Stomach smooth muscle (tissue), 2 donors: ENCODE results near the gene UBAP2L.
"Not testable (repeated sequence)": the region's sequence is repeated elsewhere in the genome, so short reads cannot be mapped to it uniquely, and the experiment has no call there.

ENCODE experiments used
- H3K27ac ChIP-seq: one replicate; pipeline ENCODE4 v1.7.0; 2013; ENCODE audit warnings: mild to moderate bottlenecking, low read length, inconsistent platforms
- H3K27me3 ChIP-seq, 2 donors: one replicate each; pipeline ENCODE4 v1.7.0; 2013; ENCODE audit warnings: low read length in 2 of 2; ENCODE audit not compliant: insufficient read depth in 2 of 2, control insufficient read depth in 1 of 2
- H3K36me3 ChIP-seq, 2 donors: one replicate each; pipeline ENCODE4 v1.7.0; 2013; ENCODE audit warnings: low read length in 2 of 2; ENCODE audit not compliant: control insufficient read depth in 2 of 2, insufficient read depth in 2 of 2
- H3K4me1 ChIP-seq: one replicate; pipeline ENCODE4 v1.7.0; 2013; ENCODE audit warnings: low read length; ENCODE audit not compliant: control insufficient read depth, insufficient read depth
- H3K4me3 ChIP-seq, 2 donors: one replicate each; pipeline ENCODE4 v1.7.0; 2013; ENCODE audit warnings: low read length in 2 of 2
- H3K9ac ChIP-seq, 2 donors: one replicate each; pipeline ENCODE4 v1.7.0; 2013; ENCODE audit warnings: low read length in 2 of 2, mild to moderate bottlenecking in 1 of 2
- H3K9me3 ChIP-seq, 2 donors: one replicate each; pipeline ENCODE4 v1.7.0; 2013; ENCODE audit warnings: low read length in 2 of 2; ENCODE audit not compliant: control insufficient read depth in 2 of 2
- donor health status: healthy.
- donor health status: Pancreatic carcinoma.

The UBAP2L gene

DNA sequence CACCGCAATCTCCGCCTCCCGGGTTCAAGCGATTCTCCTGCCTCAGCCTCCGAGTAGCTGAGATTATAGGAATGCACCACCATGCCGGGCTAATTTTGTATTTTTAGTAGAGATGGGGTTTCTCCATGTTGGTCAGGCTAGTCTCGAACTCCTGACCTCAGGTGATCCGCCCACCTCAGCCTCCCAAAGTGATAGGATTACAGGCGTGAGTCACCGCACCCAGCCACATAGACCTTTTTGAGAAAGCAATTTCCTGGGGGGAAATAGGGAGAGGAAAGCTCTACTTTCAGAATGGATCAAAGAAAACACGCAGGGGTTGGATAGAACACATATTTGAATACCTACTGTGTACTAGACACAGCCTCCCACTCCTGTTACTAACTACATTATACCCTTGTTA lies 15.0 kb upstream of the UBAP2L start:
- H3K9ac ChIP-seq, H3K27me3 ChIP-seq, H3K4me1 ChIP-seq, H3K27ac ChIP-seq, H3K4me3 ChIP-seq, H3K9me3 ChIP-seq: not testable (repeated sequence)
- peaks cover 31 to 33% of the 10 kb centered on the region in 2 donors for H3K36me3 ChIP-seq

DNA sequence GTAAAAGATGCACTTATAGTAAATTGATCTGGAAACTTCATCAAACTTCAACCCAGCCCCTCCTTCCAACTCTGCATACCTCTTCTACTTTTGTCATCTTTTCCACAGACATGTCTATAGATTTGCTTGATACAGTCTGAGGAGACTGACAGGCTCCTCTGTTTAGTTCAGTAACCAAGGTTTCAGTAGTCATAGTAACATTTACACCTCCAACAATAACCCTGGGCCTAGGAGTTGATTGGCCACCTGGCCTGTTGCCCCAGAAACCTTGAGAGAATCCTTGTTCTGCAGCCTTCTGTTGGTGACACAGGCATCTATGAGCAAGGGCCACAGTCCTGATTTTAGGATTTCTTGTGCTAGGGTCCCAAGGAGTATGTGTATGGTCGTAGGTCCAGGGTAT lies 14.6 kb upstream of the UBAP2L start, which contains the start of gene CFAP141:
TSS of gene CFAP141 (minus strand) at position 138 of the 400 bp plus-strand sequence. CDS start at position 112, 26 bp downstream.
- Histone ChIP-seq H3K4me1 (no peaks in the 10 kb centered on the region), H3K9ac (no peak within 1 kb of the TSS), H3K27ac (no peak within 1 kb of the TSS), H3K4me3 (no peak within 1 kb of the TSS), H3K27me3 (no peaks in the 10 kb centered on the region), H3K36me3 (peaks cover 31 to 35% of the 10 kb centered on the region in 2 donors), H3K9me3 (no peaks in the 10 kb centered on the region)

DNA sequence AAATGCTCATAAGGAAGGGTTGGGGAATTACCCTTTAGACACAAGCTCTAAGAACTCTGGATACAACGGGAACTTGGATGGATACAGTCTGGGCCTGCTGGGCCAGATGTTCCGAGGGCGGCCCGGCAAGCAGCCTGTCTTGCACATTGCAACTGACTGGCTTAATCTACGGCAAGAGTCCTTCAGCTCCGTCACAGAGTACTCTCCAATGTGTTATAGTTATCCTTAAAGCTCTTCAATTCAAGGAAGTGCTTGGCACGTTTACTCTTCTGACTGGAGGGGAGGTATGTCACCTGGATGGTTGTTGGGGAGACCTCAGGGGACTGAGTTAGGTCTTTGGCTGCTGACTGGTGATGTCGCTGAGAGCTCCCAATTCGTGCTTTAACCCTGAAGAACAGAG lies 13.5 kb upstream of the UBAP2L start:
- Histone ChIP-seq H3K27ac (no peak overlapping the region), H3K9ac (no peak overlapping the region), H3K4me3 (no peak overlapping the region), H3K9me3 (no peaks in the 10 kb centered on the region), H3K27me3 (no peaks in the 10 kb centered on the region), H3K36me3 (peaks cover 39% of the 10 kb centered on the region in 2 donors), H3K4me1 (no peaks in the 10 kb centered on the region)

DNA sequence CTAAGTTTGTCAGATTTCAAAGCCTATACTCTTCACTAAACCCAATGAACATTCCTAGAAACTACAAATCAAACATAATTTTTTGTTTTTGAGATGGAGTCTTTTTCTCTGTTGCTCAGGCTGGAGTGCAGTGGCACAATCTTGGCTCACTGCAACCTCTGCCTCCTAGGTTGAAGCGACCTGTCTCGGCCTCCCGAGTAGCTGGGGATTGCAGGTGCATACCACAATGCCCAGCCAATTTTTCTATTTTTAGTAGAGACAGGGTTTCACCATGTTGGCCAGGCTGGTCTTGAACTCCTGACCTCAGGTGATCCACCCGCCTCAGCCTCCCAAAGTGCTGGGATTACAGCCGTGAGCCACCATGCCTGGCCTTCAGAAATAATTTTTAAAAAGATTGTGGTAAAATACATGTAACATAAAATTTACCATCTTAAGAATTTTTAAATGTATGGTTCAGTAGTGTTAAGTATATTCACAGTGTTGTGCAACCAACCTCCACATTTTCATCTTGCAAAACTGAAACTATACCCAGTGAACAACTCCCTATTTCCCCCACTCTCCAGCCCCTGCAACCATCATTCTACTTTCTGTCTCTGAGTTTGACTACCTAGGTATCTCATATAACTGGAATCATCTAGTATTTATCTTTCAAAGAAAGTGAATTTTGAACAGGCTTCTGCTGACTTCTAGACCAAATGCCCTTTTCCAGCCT lies 11.9 kb upstream of the UBAP2L start:
- Histone ChIP-seq H3K9ac (no peak overlapping the region), H3K27me3 (no peaks in the 10 kb centered on the region), H3K27ac (no peak overlapping the region), H3K4me1 (no peaks in the 10 kb centered on the region), H3K36me3 (peaks cover 52 to 53% of the 10 kb centered on the region in 2 donors), H3K4me3 (no peak overlapping the region), H3K9me3 (no peaks in the 10 kb centered on the region)

DNA sequence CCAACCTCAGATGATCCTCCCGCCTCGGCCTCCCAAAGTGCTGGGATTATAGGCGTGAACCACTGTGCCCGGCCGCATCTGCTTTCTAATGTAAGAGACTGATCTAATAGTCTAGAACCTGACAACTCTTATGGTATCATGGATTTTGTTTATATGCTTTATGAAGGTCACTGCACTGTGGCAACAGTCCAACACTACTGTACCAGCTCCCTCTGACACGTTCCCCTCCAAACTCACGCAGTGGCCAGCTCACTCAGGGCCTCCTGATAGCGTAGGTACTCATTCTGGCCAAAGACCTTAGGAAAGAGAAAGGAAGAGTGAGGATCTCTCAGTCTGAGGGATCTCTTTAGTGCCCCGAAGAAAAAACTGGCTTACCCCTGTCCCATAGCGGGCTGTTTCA lies 8.7 kb upstream of the UBAP2L start:
- Histone ChIP-seq H3K9ac (no peak overlapping the region), H3K36me3 (peaks cover 43 to 44% of the 10 kb centered on the region in 2 donors), H3K27me3 (no peaks in the 10 kb centered on the region), H3K4me1 (no peaks in the 10 kb centered on the region), H3K9me3 (no peaks in the 10 kb centered on the region), H3K27ac (no peak overlapping the region), H3K4me3 (no peak overlapping the region)

DNA sequence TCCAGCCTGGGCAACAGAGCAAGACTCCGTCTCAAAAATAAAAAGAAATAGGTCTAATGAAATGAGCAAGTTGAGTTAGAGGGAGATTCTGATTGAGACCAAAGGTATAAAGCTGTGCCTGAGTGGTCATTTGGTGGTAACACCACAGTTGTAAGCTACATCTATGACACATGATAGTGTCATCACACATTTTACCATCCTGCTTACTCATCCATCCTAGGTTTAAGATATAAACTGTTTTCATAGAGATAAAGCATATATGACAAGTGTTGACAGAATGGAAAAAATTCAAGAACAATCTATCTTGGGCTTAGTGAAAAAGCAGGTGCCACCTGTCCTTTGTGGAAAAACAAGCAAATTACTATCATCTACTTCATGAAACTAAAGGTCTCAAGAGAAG lies 7.5 kb upstream of the UBAP2L start:
- Histone ChIP-seq H3K36me3 (peaks cover 43% of the 10 kb centered on the region in 2 donors), H3K27me3 (no peaks in the 10 kb centered on the region), H3K27ac (no peak overlapping the region), H3K9ac (no peak overlapping the region), H3K4me1 (no peaks in the 10 kb centered on the region), H3K9me3 (no peaks in the 10 kb centered on the region), H3K4me3 (no peak overlapping the region)

DNA sequence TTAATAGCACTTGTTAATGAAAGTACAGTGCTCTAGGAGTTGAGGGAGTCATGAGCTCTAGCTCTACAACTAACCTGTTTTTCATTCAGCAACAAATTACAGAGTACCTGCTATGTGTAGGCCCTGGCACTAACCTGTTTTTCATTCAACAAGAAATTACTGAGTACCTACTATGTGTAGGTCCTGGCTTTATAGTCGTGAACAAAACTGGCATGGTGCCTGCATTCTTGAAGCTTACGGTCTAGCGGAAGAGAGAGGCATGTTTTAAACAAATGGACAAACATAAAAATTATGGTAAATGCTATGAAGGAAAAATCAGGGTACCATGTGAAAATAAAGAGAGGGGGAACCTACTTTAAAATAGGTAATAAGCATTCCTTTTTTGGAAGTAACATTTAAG lies 2.2 kb upstream of the UBAP2L start:
- Histone ChIP-seq H3K4me1 (peaks cover 26% of the 10 kb centered on the region), H3K36me3 (peaks cover 16 to 17% of the 10 kb centered on the region in 2 donors), H3K27me3 (no peaks in the 10 kb centered on the region), H3K4me3 (peak overlapping the region; percentile 93 to 99), H3K27ac (no peak overlapping the region), H3K9ac (no peak overlapping the region), H3K9me3 (no peaks in the 10 kb centered on the region)

DNA sequence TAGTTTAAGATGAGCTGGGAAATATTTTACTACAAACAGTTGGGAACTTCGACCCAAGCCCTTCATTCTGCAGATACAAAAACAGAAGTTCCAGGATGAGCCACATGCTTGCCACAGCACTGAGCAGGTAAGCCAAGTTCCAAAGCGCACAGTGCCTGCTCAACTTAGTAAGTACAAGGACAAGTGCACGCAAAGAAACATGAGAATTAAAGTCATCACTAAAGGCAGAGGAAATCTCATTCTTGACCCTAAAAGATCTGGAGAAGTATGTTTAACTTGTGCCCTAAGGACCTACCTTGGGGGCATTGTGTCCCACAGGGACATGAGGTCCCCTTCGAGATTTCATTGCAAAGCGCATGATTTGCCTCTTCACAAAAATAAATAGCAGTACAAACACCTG lies 1.2 kb upstream of the UBAP2L start:
- H3K4me1 ChIP-seq, result peaks cover 26% of the 10 kb centered on the region
- H3K9ac ChIP-seq, result peak overlapping the region; percentile 100
- no peaks in the 10 kb centered on the region for H3K27me3 ChIP-seq
- H3K9me3 ChIP-seq, result no peaks in the 10 kb centered on the region
- H3K27ac ChIP-seq, result peak overlapping the region; percentile 99
- H3K36me3 ChIP-seq, result peaks cover 7 to 9% of the 10 kb centered on the region in 2 donors
- H3K4me3 ChIP-seq, result peak overlapping the region; percentile 93 to 99

DNA sequence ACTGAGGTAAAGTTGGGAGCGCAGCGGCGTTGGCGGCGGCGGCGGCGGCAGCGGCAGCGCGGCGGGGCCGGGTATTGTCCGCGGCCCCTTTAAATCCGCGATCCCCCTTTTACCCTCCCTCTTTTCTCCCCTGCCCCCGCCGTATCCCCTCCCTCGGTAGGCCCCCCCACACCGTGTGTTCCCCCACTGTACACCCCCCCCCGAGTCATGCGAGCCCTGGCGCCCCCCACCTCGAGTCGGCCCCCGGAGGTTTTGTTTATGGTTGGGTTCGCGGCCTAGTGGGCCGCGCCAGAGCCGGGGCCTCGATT lies 169 bp downstream of the UBAP2L start:
- no peaks in the 10 kb centered on the region for H3K9me3 ChIP-seq
- H3K9ac ChIP-seq, result peak overlapping the region; percentile 94 to 96
- H3K4me3 ChIP-seq, result peak overlapping the region; percentile 91 to 99
- H3K27me3 ChIP-seq, result no peaks in the 10 kb centered on the region
- peak overlapping the region; percentile 95 for H3K27ac ChIP-seq
- peaks cover 7 to 12% of the 10 kb centered on the region in 2 donors for H3K36me3 ChIP-seq
- peaks cover 30% of the 10 kb centered on the region for H3K4me1 ChIP-seq

DNA sequence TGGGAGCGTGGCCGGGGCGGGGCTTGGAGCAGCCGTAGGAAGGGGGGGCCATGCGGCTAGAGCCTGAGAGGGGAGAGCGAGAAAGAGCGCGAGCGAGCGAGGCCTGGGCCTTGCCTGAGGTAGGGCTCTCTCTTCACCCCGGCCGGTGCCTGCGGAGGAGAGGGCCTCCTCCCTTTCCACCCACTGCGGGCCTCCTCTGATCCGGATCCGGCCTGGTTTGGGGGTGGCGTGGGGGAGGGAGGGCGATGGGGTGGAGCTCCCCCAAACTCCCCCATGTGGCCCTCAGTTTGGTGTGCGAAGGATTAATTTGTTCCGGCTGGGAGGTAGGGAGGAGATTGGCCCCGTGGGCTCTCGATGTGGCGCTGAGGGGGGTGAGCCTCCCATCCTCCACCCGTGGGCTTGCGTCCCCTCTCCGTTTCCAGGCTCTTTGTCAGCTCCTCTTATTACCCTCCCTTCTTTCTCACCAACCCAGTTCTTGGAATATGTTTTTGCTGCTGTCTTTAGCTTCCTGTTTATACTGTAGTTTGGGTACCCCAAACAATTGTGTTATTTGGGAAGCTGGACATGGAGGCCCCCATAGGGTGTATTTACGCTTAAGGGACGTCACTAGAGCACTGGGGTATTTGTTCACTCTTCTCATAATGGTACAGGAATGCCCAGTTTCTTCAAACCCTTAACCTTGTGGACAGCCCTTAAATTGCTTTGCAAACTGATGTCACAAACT lies 685 bp downstream of the UBAP2L start:
- Histone ChIP-seq H3K9ac (peak overlapping the region; percentile 94 to 96), H3K4me3 (peak overlapping the region; percentile 91 to 99), H3K4me1 (peaks cover 30% of the 10 kb centered on the region), H3K9me3 (no peaks in the 10 kb centered on the region), H3K27me3 (no peaks in the 10 kb centered on the region), H3K36me3 (peaks cover 7 to 12% of the 10 kb centered on the region in 2 donors), H3K27ac (peak overlapping the region; percentile 95)

DNA sequence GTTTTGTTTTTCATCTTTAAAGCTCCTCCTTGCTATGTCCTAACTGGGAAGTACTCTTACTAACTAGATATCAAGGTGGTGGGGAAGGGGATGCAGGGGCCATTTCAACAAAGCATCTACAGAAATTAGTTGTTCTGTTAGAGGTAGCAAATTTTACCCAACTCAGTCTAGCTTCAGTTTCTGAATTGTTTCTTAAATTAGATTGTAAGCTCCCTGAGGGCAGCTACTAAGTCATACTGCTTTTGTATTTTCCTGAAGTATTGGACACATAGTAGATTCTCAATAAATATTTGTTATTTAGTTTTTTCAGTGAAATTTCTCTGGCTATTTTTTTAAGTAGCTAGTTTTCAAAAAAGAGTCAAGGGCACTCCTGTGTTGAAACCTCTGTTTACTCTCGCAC lies 1.8 kb downstream of the UBAP2L start:
- Histone ChIP-seq H3K27me3 (no peaks in the 10 kb centered on the region), H3K27ac (no peak overlapping the region), H3K36me3 (peaks cover 4 to 12% of the 10 kb centered on the region in 2 donors), H3K9me3 (no peaks in the 10 kb centered on the region), H3K9ac (peak overlapping the region in 1 of 2 donors; percentile 96), H3K4me3 (peak overlapping the region; percentile 91 to 99), H3K4me1 (peaks cover 30% of the 10 kb centered on the region)
